H4 (cell line): ENCODE results near the gene ERAL1. TPM values are rescaled to one million over a fixed set of nuclear protein-coding genes. Genes with fewer than 3 reads are reported as not detected.
"Not testable (repeated sequence)": the region's sequence is repeated elsewhere in the genome, so short reads cannot be mapped to it uniquely, and the experiment has no call there.

Source experiments
- DNase-seq: peaks from one replicate; pipeline ENCODE4 v3.0.0-alpha.2; 2015; ENCODE audit warnings: low spot score
- total RNA-seq: library from RNA; depleted of rRNA; stranded (reverse); fragments of >200 nt; shearing (Covaris generic); gene quantifications from 2 replicates; pipeline ENCODE4 v1.2.3, GENCODE V29; 2014

ERAL1 gene
- total RNA-seq, 1 experiment from 2014 or later, result 37.5 TPM

DNA sequence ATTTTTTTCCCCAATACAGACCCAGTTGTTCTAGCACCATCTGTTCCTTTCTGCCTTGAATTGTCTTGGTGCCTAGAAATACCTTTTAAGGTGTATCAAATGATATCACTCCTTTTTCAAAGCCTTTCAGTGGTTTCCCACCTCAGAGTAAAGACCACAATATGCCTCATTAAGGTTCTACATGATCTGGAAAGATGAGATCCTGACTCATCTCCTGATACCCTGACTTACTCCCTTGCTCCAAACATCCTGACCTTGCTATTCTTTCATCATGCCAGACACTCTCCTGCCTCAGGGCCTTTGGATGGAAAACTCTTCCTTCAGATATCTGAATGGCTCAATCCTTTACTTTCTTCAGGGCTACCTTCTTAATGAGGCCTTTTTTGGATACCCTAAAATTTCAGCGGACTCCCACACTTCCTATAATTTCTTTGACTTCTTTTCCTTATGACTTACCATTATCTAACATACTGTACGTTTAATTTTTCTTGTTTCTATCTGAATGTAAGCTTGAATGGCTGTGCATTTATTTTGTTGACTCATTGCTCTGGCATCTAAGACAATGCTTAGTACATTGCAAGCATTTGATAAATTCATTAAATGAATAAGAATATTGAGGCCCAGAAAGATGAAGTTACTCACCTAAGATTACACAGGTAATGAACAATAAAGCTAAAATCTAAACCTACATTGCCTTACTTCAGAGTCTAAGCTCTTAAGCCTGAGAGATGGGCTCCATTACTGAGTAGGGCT, 23.5 kb downstream of the ERAL1 start:
- DNase-seq, result no peak

DNA sequence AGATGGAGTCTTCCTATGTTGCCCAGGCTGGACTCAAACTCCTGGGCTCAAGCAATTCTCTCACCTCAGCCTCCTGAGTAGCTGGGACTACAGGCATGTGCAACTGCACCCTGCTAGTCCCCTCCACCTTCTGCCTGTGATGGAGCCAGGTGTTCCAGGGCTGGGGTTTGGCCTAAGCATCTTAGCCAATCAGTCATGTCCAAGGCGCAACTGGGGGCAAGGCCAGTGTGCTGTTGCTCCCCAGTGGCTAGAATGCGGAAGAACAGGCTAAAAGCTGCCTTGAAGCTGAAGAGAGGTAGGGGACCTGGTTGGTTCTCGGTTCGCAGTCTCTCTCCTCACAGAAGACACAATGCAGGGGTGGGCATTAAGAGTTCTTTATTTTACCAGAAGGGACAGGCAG, 24.2 kb downstream of the ERAL1 start:
- DNase-seq, result no peak

DNA sequence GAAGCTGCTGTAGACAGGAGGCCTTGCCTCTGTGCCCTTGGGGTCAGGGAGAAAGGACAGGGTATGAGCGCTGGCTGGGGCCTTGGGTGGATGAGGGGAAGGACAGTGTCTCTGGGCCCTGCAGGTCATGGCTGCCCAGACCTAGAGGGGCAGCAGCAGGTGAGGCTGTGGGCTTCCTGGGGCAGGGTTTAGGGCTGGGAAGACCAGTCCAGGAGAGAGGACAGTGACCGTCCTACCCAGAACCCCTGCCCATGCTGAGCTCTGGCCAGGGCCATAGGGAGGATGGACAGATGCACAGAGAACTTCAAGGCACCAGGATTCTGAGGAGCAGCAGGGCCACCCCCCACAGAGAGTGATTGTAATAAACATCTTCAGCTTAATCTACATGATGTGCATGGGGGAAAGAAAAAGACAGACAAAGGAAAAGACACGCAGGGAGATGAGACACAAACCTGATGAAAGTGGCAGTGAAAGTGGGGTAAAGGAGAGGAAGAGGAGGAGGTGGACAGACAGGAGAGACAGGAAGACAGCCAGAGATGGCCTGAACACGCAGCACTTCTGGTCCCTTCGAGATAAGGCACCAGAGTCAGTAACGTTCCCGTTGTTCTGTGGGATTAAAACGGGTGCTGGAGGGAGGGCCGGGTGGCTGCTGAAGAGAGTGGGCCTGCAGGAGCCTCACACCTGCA, 25.2 kb downstream of the ERAL1 start:
- no peak for DNase-seq

DNA sequence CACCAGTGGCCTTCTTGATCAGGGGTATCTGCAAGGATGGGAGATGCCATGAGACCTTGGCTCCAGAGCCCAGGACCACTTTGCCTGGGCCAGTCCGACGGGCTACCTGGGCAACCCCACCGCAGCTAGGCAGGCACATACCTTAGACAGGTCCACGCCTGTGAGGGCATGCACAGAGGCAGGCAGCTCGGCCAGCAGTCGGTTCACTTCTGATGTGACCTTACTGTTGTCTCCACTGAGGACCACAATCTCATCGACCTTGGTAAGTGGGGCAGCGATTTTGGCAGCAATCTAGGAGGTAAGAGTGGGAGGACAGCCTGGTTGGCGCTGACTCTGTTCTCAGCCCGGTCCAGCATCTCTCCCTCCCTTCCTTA, 25.7 kb downstream of the ERAL1 start:
- DNase-seq, result no peak

DNA sequence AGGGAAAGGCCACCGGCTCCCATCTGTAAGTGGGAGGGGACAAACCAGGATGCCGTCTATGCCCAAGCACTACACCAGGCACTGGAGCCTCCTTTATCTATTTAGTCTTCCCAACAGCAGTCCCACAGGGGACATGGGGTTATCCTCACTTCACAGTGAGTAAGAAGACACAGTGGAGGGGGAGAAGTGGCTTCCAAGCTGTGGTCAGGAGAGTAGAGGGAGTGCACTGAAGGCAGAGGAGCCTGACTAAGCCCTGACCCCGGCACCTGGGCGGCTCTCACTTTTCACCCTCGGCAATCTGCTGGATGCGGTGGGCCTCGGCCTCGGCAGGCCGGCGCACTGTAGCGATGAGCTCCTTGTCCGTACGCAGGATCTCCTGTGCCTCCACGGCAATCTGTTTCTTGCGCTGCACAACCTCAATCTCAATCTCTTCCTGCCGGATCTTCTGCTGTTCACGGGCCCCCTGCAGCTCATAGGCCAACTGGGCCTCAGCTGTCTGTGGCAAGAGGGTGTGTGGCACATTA, 26.8 kb downstream of the ERAL1 start:
- DNase-seq, result no peak

DNA sequence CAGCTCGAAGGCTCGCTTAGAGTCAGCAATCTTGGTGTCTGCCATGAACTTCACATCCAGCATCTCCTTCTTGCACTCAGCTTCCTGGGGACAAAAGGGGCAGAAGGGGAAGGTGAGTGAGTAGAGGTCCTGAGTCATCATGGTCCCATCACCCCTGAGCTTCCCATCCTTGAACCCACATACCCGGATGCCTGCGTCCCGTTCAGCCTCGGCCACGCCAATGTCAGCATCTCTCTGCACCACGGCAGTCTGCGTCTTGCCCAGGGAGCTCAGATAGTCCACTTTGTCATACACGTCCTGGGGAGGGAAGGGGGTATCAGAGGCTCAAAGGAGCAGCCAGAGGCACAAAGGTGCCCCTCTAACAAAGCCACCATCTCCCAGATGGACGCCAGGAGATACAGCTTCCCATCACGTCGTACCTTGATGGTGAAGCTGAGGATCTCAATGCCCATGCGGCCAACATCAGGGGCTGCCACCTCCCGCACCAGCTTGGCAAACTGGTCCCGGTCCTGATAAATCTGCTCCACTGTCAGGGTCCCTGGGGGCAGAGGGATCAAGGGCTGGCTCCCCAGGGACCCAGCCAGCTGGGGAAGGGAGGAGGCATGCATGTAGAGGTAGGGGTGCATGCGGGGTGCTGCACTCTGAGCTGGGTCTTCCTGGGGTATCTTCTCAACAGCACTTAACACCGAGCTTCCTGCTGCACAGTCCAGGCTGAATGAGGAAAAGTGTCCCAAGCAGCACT, 27.5 kb downstream of the ERAL1 start:
- DNase-seq, result no peak

DNA sequence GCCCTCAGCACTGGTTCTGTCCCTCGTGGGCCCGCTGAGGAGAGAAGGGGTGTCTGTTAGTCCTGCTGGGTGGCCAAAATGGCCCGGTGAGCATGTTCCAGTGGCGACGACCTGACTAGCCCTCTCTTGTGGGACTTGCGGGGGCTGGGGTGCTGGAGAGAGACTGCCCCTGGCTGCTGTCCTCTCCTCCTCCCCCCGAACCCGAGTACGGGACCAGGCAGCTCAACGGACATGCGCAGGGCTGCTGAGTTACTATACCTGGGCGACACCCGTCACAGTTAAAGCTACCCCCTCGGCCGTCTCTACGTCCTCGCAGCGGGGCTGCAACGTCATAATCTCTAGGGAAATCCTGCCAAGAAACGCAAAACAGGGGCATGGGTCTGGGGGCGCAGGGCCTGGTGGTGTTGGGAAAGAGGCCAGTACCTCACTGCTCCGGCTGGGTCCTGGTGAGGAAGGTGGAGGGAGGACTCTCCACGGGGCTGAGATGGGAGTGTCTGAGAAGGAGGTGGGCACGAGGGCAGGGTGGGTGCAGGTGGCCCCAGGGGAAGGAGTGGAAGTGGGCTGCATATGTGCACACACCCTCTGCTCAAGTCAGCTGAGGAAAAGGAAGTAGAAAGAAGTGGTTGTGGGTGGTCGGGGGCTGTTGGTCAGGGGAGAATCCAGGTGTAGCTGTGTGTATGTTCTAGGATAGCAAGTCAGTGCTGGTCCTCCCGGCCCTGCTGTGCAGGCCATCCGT, 29.3 kb downstream of the ERAL1 start:
- DNase-seq, result no peak

DNA sequence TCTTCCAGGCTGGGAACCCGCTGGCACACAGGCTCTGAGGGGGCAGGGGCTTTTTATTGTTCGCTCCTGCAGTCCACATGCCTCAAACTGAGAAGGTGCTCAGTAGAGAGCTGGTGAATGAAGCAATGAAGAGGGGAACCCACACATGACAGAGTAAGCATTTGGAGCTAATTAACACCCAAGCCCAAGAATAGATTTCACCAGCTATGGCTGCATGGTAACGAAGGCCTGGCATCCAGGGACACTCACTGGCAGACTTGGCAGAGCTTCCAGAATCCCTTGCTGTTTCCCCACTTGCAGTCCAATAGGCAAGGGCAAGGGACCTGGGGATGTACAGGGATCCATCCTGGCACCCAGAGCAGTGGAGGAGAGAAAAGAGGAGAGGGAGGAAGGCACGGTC, 30.5 kb downstream of the ERAL1 start:
- DNase-seq, result no peak

DNA sequence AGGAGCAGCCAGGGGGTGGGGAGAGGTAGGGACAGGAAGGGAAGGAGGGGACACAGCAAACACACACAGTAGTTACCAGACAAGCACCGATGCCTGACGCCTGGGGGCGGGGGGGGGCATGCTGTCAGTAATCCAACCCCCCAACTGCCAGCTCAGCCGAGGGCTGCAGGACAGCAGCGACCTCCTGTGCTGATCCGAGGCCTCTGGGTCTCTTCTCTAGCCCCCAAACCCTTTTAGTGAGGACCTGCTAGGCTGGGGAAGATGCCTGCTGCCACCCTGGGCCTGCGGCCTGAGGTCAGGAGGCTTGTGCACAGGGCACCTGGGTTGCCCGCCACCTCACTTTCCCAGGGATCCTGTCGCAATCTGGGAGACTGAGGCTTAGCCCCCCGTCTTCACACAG, 31.1 kb downstream of the ERAL1 start:
- DNase-seq, result no peak

DNA sequence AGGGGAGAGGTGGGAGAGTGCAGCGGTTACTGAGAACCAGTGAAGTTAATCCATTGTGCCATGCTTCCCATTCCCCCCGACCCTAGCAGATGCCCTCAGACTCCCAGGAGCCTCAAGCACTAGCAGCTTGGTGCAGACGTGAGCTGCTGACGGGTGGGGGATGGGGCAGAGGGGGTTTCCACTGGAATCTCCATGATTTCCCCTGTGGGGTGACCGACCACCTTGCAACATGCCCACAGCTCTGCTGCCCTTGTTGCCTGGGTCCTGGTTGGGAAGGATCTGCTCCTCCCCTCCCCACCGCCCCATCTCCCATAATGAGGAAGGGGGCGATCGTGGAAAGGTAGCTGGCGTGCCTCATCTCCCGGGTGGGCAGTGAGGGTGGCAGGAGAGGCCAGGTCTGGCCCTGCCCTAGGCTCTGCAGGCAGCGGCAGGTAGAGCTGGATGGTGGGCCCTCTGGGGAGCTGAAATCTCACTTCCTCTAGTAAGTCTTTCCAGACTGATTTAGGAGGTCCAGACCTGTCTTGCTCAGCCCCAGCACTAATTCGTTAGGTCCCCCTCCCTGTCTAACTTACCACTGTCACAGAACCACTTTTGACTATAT, 33.2 kb downstream of the ERAL1 start:
- DNase-seq, result no peak

DNA sequence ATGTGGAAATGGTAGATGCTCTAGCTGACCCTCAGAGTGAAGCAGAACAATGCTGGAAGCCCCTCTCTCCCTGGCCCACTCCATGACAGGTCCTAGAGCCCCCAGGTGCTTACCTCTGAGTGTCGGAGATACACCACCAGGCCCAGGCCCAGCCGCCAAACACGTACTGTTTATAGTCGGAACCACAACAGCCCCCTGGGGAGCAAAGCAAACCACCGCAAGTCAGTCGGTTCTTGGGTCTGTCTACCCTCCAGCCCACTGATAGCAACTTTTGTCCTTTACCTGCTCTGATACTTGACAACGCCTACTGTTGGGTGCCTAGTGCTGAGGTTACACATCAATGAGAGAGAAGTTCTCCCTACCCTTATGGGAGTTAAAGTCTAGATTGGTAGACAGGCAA, 34.0 kb downstream of the ERAL1 start:
- no peak for DNase-seq

DNA sequence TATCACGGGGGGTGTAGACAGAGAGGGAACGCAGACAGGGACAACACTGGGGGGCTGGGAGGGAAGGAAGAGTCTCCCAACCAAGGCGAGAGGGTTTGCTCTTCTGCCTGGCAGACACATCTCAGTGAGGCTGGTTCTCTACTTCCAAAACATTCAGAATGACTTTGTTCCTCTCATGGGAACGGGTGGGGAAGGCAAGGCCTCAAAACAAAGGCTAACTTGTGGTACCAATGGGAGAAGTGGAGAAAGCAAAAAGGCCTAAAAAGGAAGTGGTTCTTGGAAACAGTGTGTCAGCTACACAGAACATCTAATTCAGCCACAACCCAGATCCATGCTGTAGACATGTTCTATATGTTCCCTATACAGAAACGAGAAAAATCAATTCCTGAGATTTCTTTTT, 35.2 kb downstream of the ERAL1 start:
- DNase-seq, result no peak

DNA sequence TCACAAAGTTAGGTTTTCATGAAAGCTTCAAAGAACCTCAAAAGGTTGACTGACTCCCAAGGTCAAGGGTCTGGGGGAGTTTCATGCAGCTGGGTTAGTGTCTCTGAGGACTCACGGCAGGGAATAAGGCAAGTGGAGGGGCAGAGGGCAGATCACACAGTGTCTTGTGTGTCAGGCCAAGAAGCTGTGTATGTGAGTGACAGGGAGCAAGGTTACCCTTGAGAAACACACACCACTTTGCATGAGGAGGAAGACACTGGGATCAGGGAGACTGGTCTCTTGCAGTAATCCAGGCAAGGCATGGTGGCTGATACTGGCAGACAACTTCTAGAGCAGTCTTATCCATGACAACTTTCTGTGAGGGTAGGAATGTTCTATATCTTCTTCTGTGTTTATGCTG, 36.4 kb downstream of the ERAL1 start:
- no peak for DNase-seq

DNA sequence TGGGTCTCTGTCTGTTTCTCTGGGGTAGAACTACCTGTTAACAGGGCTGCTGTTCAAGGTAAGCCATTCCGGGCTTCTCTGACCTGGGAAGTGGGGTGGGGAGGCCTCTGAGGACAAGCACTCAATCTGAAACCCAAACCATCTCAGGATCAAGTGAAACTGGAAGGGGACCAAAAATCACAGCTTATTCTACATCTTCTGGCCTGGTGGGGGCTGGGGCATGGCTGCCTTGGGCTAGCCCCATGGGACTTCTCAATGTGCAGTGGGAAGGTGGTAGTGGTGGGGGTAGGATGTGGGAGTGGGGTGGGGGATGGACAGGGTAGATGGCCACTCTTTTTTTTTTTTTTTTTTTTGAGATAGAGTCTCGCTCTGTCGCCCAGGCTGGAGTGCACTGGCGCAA, 37.2 kb downstream of the ERAL1 start:
- no peak for DNase-seq

DNA sequence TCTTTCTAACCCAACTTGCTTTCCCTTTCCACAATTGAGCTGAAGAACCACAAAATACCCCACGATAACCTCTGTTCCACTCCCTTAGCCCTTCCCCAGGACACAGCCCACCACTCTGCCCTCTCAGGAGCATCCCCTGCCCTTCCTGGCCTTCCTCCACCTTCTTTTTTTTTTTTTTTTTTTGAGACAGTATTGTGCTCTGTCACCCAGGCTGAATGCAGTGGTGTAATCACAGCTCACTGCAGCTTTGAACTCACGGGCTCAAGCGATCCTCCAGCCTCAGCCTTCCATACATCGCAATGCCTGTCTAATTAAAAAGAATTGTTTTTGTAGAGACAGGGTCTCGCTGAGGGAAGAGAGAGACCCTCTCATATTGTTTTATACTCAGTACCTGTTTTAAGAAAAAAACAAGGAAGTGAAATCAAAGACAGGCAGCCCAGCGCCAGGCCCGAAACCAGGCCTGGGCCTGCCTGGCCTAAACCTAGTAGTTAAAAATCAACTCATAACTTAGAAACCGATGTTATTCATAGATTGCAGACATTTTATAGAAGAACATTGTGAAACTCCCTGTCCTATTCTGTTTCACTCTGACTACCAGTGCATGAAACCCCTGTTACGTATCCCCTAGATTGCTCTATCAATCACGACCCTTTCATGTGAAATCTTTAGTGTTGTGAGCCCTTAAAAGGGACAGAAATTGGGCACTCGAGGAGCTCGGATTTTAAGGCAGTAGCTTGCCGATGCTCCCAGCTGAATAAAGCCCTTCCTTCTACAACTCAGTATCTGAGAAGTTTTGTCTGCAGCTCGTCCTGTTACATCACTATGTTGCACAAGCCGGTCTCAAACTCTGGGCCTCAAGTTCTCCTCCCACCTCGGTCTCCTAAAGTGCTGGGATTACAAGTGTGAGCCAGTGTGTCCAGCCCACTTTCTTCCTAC, 38.7 kb downstream of the ERAL1 start:
- not testable (repeated sequence) for DNase-seq

DNA sequence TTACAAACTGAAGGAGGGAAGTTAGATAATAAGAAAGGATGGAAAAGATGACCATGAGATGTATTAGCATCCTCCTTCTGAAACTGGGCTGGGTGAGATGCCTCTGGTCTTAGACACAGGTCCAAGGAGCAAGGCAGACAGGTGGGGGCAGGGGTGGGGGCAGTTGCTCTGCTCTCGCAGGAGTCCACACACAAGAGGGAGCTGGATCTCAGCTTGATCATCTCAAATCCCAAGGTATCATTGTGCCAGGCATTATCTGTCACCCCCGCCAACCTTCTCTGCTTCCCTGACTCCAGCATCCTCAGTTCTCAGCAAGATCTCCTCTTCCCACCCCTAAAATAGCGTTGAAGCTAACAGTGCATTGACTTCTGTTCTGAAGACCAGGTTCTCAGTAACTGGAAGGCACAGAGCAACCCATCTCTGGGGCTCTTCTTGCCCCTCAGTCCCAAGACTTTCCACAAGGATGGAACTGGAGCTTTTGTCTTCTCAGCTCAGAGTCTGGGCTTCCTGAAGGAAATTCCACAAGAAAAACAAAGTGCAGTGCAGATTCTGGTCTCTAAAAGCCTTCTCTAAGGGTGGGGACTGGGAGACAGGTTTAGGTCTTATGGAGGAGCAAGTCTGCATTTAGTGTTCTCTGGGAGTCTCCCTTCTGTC, 41.1 kb downstream of the ERAL1 start:
- DNase-seq, result no peak

DNA sequence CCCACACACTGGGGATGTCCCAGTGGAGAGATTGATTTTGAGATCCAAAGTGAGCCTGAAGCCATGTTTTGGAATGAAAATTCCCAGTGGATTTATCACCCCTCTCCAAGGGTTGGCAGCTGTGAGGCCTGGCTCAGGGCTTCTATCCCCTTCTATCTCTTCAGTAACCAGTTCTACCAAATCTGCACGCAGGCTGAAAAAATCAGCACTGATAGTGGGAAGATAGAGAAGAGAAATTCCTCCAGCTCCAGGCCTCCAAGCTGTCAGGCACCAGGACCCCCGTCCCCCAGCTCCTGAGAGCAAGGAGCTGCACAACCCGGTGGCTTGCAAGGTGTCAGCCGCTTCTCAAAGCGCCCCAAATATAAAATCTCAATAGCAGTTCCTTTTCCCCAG, 41.7 kb downstream of the ERAL1 start:
- DNase-seq, result no peak

DNA sequence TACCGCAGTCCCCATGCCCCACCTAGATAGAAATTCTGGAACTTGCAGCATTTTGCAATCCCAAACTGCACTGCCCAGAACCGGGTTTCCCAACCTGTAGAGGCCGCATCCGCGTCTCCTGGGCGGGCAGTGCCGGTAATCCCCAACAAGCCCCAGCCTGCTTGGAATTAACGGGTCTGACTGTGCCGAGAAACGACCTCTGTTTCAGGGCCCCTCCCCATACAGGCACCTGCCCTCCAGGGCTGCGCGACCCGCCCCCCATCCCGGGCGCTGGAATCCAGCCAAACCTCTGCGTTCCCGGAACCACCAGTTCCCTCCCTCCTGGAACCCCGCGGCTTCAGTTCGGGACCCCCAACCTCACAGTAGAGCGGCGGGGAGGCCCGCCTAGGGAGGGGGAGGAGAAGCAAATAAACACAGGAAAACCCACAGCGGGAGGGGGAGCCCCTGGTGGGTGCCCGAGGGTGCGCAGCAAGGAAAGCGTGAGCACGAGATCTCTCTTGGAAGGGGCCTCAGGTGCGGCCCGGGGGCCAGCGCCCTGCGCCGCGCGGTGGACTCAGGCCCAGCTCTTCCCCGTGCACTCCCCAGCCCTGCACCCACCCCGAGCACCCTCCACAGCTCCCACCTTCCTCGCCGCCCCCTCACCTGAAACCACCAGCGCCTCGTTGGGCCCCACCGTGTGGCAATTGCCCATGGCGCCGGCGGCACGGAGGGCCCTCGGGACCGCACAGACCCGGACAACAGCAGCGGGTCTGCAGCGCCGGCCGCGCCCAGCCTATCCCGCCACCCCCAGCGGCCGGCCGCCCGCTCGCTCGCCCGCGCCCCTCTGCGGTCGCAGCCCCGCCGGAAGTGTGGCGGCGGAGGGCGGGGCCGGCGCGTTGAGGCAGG, 42.3 kb downstream of the ERAL1 start, which contains the start of gene FLOT2:
Gene FLOT2, minus strand, starts transcription at position 850 of the 885 bp plus-strand sequence. Its CDS starts 159 bp downstream, at position 691.
- no peak for DNase-seq
